Measurements from ENCODE around the gene TCF3.

The TCF3 gene

DNA sequence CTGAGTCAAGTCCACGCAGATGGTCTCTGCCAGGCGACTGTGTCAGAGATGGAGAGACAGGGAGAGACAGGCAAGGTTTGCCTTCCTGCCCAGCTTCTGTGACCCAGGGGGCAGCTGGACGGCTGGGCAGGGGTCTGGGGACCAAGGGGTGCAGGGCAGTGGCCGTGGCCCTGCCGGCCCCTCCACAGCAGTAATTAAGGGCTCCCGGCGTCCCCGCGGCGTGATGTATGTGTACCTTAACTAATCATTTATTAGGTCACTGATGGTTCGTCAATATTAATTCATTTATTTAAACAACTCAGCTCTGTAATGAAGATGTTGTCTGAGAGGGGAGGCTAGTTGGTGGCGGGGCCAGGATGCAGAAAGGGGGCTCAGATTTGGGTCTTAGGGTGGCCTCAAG lies 28.6 kb upstream of the TCF3 start:
- H3K4me3 ChIP-seq (ENCODE audit: low read depth, low read length): no peak overlapping the region
- DNase-seq (ENCODE audit: low read depth, low spot score): no peak
- POLR2A ChIA-PET: no interaction called here

GRCh38 chr19:1678073-1678472 lies 25.7 kb upstream of the TCF3 start:
- DNase-seq (ENCODE audit: low read depth, low spot score): no peak
- ChIA-PET CTCF (interaction anchor here (0.6 kb wide), 1 partner anchor 74 kb away, joined by 3 read pairs; no protein-coding TSS in a partner anchor), POLR2A (no interaction called here)
- no peak for TF ChIP-seq CTCF (IDR thresholded peaks at IDR 0.05; ENCODE audit: insufficient read depth, low read length, missing control alignments)
- H3K4me3 ChIP-seq (ENCODE audit: low read depth, low read length): no peak overlapping the region

More for the DNA sequence above, 28.6 kb upstream of the TCF3 start:
- CTCF ChIA-PET: interaction anchor here (1.0 to 3.7 kb wide), 5 partner anchors 9 to 135 kb away, joined by 3 to 26 read pairs (median 3); no protein-coding TSS in a partner anchor
- no peak for TF ChIP-seq CTCF (IDR thresholded peaks at IDR 0.05; ENCODE audit: insufficient read depth, low read length, missing control alignments)

GRCh38 chr19:1676351-1677266 lies 24.2 kb upstream of the TCF3 start:
- ChIA-PET CTCF (interaction anchor here (0.8 to 2.3 kb wide), 5 partner anchors 14 to 150 kb away, joined by 3 to 7 read pairs (median 4); no protein-coding TSS in a partner anchor), POLR2A (no interaction called here)
- TF ChIP-seq CTCF (IDR thresholded peaks at IDR 0.05; ENCODE audit: insufficient read depth, low read length, missing control alignments): no peak
- no peak for DNase-seq (ENCODE audit: low read depth, low spot score)
- no peak overlapping the region for H3K4me3 ChIP-seq (ENCODE audit: low read depth, low read length)

DNA sequence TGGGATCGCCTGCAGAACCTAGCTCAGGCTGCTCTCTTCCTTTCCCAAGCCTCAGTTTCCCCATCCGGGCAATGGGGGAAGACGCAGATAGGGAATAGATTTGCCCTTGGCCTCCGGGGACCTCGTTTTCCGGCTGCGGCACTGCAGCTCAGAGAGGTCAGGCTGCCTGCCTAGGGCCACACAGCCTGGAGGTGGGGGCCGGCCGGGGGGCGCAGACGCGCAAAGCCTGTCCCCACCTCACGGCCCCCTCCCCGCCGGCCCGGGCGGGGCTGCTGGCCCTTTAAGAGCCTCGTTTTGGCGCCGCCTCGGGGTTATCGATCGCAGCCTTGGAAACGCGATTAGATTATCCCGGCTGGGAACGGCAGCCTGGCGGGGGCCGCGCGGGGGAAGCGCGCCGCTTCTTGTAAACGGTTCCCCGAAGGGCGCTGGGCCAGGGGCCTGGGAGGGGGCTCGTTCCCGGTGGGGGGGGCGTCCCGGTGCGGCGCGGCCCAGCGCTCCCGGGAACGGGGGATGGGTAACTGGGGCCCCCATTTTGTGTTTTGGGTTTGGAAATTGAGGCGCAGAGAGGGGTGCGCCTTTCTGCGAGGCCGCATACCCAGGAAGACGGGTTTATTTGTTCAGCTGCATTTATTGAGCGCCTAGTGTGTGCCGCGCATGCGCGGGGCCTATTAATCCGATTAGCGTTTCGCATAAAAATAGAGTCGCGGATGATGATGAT lies 23.4 kb upstream of the TCF3 start:
- H3K4me3 ChIP-seq (ENCODE audit: low read depth, low read length): no peak overlapping the region
- no peak for DNase-seq (ENCODE audit: low read depth, low spot score)
- ChIA-PET POLR2A (no interaction called here), CTCF (interaction anchor here (0.7 to 2.3 kb wide), 8 partner anchors 25 to 150 kb away, joined by 3 to 7 read pairs (median 4); no protein-coding TSS in a partner anchor)
- no peak for TF ChIP-seq CTCF (IDR thresholded peaks at IDR 0.05; ENCODE audit: insufficient read depth, low read length, missing control alignments)

DNA sequence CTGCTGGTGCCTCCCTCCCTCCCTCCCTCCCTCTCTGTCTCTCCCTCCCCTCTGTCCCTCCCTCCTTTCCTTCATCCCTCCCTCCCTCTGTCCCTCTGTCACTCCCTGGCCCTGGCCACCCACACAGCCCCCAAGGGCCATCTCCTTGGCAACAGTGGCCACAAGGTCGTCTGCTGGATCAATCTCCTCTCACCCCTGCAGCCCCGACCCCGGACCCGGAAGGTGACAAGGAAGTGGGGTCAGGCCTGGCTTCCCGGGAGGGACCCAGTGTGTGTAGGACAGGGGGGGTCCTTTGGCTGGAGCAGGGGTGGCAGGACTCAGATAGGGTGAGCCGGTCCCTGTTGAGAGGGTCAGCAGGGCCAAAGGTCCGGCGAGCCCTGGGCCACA lies 21.9 kb upstream of the TCF3 start:
- CTCF ChIA-PET: interaction anchor here (0.9 to 4.5 kb wide), 8 partner anchors 10 to 175 kb away, joined by 3 to 105 read pairs (median 36); partner anchors contain the start of gene REXO1
- H3K4me3 ChIP-seq (ENCODE audit: low read depth, low read length): no peak overlapping the region
- DNase-seq (ENCODE audit: low read depth, low spot score): no peak
- POLR2A ChIA-PET: no interaction called here
- no peak for TF ChIP-seq CTCF (IDR thresholded peaks at IDR 0.05; ENCODE audit: insufficient read depth, low read length, missing control alignments)
